Cardiac ventricle fibroblast (primary cell): Measurements from ENCODE around the gene TMEM163. TPM values are rescaled to one million over a fixed set of nuclear protein-coding genes. Genes with fewer than 3 reads are reported as not detected.

Experiments
- total RNA-seq: library from RNA; depleted of rRNA; stranded (reverse); fragments of >200 nt; gene quantifications from 2 replicates; pipeline ENCODE4 v1.2.3, GENCODE V29; 2015

The TMEM163 gene
- 0.06 TPM in 1 of 2 replicates, not detected in the other for total RNA-seq

GRCh38 chr2:134718817-134719814, at the start of gene TMEM163:
TMEM163 (minus strand) TSS chr2:134719000.

Other genes with a start within 250 kb of the TMEM163 start
- not detected in 2 replicates for gene ACMSD, start 119.6 kb upstream of the TMEM163 start, total RNA-seq
- 8.4 and 19.9 TPM in 2 replicates for gene CCNT2, start 199.8 kb upstream of the TMEM163 start, total RNA-seq